ENCODE results near the gene RAX2.

Gene RAX2

DNA sequence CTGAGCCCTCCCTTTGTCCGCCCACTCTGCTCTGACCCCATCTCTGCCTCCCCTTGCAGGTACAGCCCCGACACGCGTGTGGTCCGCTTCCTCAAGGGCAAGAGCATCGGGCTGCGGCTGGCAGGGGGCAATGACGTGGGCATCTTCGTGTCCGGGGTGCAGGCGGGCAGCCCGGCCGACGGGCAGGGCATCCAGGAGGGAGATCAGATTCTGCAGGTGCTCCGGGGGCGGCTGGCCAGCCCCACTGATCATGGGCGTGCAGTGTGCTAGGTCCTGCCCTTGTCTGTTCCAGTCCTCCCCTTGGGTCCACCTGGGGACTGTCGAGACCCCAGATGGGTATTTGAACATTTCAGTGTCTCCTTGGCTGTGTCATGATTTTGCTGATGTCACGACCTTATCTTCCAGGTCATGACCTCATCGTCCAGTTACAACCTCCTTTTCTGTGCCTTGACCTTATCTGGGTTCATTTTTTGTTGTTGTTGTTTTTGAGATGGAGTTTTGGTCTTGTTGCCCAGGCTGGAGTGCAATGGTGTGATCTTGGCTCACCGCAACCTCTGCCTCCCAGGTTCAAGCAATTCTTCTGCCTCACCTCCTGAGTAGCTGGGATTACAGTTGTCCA lies 35.8 kb downstream of the RAX2 start:
- no peak overlapping the region for H3K4me3 ChIP-seq (ENCODE audit: low read depth, low read length)
- TF ChIP-seq, protein P1, sequence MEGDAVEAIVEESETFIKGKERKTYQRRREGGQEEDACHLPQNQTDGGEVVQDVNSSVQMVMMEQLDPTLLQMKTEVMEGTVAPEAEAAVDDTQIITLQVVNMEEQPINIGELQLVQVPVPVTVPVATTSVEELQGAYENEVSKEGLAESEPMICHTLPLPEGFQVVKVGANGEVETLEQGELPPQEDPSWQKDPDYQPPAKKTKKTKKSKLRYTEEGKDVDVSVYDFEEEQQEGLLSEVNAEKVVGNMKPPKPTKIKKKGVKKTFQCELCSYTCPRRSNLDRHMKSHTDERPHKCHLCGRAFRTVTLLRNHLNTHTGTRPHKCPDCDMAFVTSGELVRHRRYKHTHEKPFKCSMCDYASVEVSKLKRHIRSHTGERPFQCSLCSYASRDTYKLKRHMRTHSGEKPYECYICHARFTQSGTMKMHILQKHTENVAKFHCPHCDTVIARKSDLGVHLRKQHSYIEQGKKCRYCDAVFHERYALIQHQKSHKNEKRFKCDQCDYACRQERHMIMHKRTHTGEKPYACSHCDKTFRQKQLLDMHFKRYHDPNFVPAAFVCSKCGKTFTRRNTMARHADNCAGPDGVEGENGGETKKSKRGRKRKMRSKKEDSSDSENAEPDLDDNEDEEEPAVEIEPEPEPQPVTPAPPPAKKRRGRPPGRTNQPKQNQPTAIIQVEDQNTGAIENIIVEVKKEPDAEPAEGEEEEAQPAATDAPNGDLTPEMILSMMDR (IDR thresholded peaks at IDR 0.05; ENCODE audit: low read depth, low read length, missing control alignments): no peak
- DNase-seq (ENCODE audit: low read depth): no peak

DNA sequence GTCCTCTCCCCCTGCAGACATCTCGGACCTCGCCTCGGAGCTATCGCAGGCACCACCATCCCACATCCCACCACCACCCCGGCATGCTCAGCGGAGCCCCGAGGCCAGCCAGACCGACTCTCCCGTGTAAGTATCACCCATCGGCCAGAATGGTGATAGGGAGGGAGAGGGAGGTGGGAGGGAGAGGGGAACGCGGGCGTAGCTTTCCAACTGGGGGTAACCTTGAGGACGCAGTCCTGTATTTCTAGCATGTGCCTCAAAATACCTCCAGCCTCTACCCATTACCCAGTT lies 37.8 kb downstream of the RAX2 start:
- no peak overlapping the region for H3K4me3 ChIP-seq (ENCODE audit: low read depth, low read length)
- DNase-seq (ENCODE audit: low read depth): no peak
- TF ChIP-seq, protein P1 (IDR thresholded peaks at IDR 0.05; ENCODE audit: low read depth, low read length, missing control alignments): no peak

DNA sequence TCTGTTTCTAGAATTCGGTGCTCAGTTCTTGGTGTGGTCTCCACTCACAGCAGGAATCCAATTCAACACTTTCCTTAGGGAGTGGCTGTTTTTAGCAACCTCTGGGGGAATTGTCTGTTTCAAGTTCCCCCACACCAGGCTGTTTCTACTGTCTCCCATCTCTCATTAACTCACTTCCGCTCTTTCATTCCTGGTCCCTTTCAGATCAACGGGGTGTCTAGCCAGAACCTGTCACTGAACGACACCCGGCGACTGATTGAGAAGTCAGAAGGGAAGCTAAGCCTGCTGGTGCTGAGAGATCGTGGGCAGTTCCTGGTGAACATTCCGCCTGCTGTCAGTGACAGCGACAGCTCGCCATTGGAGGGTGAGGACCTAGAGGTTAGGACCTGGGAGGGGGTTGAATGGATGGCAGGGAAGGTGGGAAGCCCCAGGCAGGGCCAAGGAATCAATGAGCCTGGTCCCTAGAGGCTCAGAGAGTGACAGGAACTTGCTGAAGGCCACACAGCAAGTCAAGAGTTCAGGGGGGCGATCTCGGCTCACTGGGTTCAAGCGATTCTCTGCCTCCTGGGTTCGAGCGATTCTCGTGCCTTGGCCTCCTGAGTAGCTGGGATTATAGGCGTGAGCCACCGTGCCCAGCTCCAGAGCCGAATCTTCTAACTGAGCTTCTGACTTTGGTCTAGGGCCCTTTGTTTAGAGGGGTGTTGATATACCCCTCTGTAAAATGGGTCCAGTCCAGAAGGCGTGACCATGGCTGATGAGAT lies 38.3 kb downstream of the RAX2 start:
- DNase-seq (ENCODE audit: low read depth): no peak
- no peak overlapping the region for H3K4me3 ChIP-seq (ENCODE audit: low read depth, low read length)
- TF ChIP-seq, protein P1 (IDR thresholded peaks at IDR 0.05; ENCODE audit: low read depth, low read length, missing control alignments): no peak

DNA sequence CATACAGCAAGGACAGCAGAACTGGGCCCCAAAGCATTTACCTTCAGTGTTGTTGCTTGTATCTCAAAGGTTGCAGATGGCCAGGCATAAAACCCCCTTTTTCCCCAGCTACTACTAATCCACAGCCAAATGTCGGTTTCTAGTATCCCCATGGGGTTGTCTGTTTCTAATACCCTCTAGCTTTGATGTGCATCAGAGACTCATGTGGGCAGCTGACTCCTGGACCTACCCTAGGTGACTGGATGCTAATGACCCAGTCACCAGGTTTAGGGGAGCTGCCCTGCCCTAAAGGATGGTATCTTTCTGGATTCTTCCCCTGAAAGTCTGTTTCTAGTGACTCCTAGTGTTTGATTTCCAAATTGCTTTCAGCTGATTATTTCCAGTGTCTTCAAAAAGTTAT lies 39.9 kb downstream of the RAX2 start:
- no peak overlapping the region for H3K4me3 ChIP-seq (ENCODE audit: low read depth, low read length)
- DNase-seq (ENCODE audit: low read depth): no peak
- TF ChIP-seq, protein P1 (IDR thresholded peaks at IDR 0.05; ENCODE audit: low read depth, low read length, missing control alignments): no peak

DNA sequence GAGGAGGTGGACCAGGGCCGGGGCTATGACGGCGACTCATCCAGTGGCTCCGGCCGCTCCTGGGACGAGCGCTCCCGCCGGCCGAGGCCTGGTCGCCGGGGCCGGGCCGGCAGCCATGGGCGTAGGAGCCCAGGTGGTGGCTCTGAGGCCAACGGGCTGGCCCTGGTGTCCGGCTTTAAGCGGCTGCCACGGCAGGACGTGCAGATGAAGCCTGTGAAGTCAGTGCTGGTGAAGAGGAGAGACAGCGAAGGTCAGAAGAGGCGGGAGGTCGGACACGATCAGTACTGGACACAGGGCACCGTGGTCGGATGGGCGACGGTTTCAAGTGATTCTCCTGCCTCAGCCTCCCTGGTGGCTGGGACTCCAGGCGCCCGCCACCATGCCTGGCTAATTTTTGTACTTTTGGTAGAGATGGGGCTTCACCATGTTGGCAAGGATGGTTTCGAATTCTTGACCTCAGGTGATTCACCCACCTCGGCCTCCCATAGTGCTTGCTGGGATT lies 41.5 kb downstream of the RAX2 start:
- no peak overlapping the region for H3K4me3 ChIP-seq (ENCODE audit: low read depth, low read length)
- DNase-seq (ENCODE audit: low read depth): no peak
- TF ChIP-seq, protein P1 (IDR thresholded peaks at IDR 0.05; ENCODE audit: low read depth, low read length, missing control alignments): no peak

DNA sequence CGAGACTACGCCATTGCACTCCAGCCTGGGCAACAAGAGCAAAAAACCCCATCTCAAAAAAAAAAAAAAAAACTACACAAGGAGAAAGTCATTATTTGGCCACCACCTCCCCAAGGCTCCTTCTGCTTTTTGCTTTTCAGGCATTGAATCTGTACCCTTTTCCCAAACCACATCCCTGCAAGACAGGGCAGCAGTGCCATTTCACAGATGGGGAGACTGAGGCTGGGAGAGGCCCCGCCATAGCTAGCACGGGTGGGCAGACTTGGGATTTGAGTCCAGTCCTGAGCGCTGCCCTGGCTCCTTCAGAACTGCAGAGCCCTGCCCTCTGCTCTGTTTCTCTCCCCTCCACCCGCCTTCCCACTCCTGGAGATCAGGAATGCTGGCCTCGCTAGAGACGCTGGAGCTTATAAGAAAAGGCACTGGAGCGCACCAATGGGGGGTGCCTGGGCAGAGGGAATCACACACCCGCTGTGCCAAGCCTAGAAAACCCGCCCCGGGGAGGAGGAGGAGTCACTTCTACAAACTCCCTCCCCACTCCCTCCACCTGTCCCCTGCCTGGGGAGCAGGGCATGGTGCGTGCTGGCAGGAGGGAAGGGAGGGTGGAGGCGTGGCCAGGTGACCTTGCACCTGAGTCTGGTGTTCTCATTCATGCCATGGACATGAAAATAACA lies 46.3 kb downstream of the RAX2 start:
- no peak for DNase-seq (ENCODE audit: low read depth)
- H3K4me3 ChIP-seq (ENCODE audit: low read depth, low read length): no peak overlapping the region
- TF ChIP-seq, protein P1 (IDR thresholded peaks at IDR 0.05; ENCODE audit: low read depth, low read length, missing control alignments): no peak

Measured in GM12864 (cell line).